ENCODE results near the gene SHB.

SHB gene

DNA sequence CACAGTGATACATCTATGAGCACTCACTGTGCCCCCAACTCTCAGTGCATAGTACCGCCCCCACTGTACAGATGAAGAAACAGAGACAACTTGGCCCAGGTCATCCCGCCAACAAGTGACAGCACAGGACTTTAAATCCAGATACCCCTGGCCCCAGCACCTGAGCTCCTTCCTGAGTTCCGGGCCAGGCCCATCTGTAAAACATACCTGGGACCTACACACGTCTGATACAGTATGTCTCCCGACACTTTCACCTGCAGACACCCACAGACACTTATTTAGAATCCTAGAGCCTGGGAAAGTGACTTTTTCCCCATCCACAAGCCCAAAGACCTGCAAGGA lies 104.3 kb downstream of the SHB start:
- in situ Hi-C loops (cut with HindIII; ENCODE audit: low pct_unique_long_range_greater_than_20kb, low sequenced_read_pairs) = no loop called here
- TF ChIP-seq JUND (IDR thresholded peaks at IDR 0.05; ENCODE audit: low read depth) = no peak
- DNase-seq (ENCODE audit: low read depth in 1 of 2, low spot score in 1 of 2) = no peak

DNA sequence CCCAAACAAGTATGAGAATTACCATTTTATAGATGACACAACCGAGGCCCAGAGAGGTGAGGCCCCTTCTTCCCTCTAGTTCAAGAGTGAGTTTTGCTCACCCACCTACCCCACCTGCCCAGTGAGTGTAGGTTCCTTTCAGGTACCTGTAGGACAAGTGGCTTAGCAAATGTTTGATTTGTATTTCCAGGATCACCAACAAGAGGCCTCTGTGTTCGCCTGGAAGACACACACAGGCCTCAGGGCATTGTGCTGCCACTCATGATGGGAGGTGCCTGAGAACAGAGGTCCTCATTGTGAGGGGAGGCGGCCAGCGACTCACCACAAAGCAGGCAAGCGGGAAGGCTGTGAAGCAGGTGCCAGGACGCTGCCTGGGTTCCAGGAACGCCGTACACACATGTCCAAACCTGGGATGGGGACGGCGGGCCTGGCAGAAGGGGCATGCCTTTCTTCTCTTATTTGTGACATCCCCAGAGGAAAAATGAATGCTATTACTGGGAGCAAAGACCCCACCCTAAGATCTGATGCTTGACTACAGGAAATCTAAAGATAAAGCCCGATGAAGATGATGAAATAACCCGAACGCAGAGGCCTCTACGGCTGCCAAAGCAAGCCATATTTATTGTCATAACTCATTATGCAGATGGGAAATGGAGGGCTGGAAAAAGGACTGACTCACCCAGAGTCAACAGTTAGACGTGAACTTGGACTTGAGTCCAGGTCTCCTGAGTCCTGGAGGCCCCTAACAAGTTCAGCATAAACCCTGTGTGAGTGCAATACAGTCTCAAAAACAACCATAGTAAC lies 104.9 kb downstream of the SHB start:
- in situ Hi-C loops (cut with HindIII; ENCODE audit: low pct_unique_long_range_greater_than_20kb, low sequenced_read_pairs) = no loop called here
- no peak for TF ChIP-seq JUND (IDR thresholded peaks at IDR 0.05; ENCODE audit: low read depth)
- DNase-seq (ENCODE audit: low read depth in 1 of 2, low spot score in 1 of 2) = peak in 1 of 2 experiments; percentile 78

DNA sequence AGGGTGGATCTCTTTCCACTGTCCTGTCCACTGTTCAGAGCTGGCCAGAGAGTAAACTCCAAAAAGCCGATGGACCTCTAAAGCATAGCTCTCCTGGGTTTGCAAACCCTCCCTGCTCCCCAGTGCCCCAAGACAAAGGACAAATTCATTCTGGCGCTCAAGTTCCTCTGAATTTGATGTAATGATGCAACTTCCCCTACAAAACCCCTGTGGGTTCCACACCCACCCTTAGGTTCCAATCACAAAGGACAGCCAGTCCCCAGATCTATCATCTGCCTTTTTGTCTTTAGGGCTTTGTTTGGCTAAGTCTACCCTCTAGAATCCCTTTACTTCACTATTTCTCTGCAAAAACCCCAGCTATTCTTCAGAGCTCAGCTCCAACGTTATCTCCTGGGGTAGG lies 107.7 kb downstream of the SHB start:
- in situ Hi-C loops (cut with HindIII; ENCODE audit: low pct_unique_long_range_greater_than_20kb, low sequenced_read_pairs) = no loop called here
- no peak for TF ChIP-seq JUND (IDR thresholded peaks at IDR 0.05; ENCODE audit: low read depth)
- DNase-seq (ENCODE audit: low read depth in 1 of 2, low spot score in 1 of 2) = no peak

DNA sequence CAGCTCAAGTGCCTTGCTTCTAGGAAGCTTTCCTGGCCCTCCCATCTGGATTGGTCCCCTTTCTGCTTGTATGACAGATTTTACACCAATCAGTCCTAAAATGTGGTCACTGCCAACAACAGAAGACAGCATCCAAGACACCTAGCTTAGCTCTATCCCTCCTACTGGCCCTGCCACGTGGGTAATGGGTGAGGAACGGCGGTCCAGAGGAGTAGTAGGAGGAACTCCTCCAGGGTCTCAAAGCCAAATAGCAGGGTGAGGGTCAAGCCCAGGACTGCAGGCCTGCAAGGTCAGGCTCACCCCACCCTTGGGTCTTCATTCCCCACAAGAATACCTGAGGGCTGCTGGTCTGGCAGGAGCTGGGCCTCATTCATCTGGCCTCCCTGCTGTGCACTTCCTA lies 108.4 kb downstream of the SHB start:
- no peak for TF ChIP-seq JUND (IDR thresholded peaks at IDR 0.05; ENCODE audit: low read depth)
- in situ Hi-C loops (cut with HindIII; ENCODE audit: low pct_unique_long_range_greater_than_20kb, low sequenced_read_pairs) = no loop called here
- no peak for DNase-seq (ENCODE audit: low read depth in 1 of 2, low spot score in 1 of 2)

DNA sequence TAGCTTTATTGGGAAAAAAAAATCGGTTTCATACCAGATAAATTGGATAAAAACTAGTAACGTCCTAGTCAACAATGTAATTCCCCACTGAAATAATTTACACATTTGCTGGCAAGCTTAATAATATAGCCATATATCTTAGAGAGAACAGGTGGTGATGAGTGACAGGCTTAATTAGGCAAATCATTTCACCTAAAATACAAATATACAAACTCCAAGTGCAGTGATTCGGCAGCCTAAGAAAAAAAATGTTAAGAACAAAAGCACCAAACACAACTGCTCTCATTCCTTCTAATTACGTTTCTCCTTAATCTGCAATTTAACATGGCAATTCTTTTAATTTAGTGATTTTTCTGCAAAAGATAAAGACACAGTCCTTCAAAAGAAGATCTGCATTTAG lies 109.1 kb downstream of the SHB start:
- DNase-seq (ENCODE audit: low read depth in 1 of 2, low spot score in 1 of 2) = no peak
- in situ Hi-C loops (cut with HindIII; ENCODE audit: low pct_unique_long_range_greater_than_20kb, low sequenced_read_pairs) = no loop called here
- no peak for TF ChIP-seq JUND (IDR thresholded peaks at IDR 0.05; ENCODE audit: low read depth)

DNA sequence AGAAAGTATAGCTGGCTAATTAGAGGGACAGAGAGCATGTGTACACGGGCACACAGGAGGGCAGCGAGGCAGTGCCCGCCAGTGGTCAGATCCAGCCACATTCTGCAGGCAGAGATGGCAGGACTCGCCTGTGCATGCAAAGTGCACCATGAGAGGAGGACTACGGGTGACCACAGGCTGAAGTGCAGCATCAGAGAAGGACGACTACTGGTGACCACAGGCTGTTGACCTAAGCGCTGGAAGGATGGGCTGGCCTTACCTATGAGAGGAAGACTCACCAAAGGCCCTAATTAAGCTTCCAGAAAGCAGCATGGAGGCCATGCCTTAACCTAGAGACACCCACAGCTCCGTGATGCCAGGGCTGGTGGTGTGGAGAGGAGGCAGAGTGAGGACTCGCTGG lies 110.9 kb downstream of the SHB start:
- DNase-seq (ENCODE audit: low read depth in 1 of 2, low spot score in 1 of 2) = no peak
- in situ Hi-C loops (cut with HindIII; ENCODE audit: low pct_unique_long_range_greater_than_20kb, low sequenced_read_pairs) = no loop called here

DNA sequence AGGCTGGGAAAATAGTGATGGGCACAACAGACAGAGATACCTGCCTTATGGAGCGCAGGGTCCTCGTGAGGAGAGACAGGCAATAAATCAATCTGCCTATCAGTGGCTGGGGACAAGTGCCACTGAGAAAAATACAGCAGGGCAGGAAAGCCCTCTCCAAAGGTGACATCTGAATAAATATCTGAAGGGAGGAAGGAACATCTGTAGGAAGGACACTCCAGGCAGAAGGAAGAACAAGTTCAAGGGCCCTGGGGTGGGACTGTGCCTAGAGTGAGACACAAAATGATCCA lies 111.4 kb downstream of the SHB start:
- no peak for DNase-seq (ENCODE audit: low read depth in 1 of 2, low spot score in 1 of 2)
- TF ChIP-seq JUND (IDR thresholded peaks at IDR 0.05; ENCODE audit: low read depth) = no peak
- in situ Hi-C loops (cut with HindIII; ENCODE audit: low pct_unique_long_range_greater_than_20kb, low sequenced_read_pairs) = no loop called here

More for the DNA sequence above, 110.9 kb downstream of the SHB start:
- TF ChIP-seq JUND (IDR thresholded peaks at IDR 0.05; ENCODE audit: low read depth) = no peak

DNA sequence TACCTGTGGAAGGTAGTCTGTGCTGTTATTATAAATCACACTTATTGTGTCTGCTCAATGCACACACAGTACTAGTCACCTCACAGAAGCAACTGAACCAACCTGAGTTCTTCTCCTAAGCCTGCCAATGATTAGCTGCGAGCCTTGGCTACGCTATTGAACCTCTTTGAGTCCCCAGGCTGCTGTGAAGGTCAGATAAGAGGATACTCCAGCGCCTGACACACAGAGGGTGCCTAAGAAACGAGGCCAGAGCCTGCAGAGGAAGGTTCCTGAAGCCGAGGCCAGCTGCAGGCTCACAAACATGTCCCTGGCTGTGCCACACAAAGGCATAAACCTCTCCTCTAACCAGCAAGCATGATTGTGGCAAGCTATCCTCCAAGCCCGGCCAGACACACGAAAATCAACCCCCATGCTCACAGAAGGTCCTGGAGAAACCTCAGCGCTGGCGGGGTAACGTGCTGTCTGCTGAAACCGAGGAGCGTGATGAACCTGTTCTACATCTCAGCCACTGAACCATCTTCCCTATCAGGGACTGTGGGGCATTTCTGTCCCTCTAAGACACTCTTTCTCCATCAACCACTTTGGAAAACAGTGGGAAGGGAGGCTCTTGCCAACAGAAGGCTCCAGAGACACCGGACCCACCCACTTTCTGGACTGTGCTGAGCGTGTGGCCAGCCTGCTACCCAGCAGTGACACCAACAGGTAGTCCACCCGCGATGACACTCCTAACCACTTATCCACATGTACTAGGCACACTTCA lies 111.9 kb downstream of the SHB start:
- no peak for DNase-seq (ENCODE audit: low read depth in 1 of 2, low spot score in 1 of 2)
- in situ Hi-C loops (cut with HindIII; ENCODE audit: low pct_unique_long_range_greater_than_20kb, low sequenced_read_pairs) = no loop called here
- TF ChIP-seq JUND (IDR thresholded peaks at IDR 0.05; ENCODE audit: low read depth) = no peak

DNA sequence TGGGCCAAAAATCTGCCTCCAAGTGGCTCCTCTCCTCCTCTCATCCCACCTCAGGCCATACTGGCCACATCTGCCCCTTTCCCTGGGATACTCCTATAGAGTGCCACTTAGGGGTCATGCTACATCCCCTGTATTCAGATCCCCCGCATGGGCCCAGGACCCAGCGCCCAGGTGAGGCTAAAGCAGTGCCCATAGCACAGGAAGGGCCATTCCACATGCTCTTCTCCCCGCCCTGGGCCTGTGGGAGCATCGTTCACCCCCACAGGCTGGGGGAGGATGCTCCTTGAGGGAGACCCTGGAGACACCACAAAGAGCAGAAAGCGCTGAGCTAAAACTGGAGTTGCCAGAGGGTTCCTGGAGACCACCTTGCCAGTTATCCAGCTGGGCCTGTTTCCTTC lies 112.6 kb downstream of the SHB start:
- in situ Hi-C loops (cut with HindIII; ENCODE audit: low pct_unique_long_range_greater_than_20kb, low sequenced_read_pairs) = no loop called here
- no peak for DNase-seq (ENCODE audit: low read depth in 1 of 2, low spot score in 1 of 2)

DNA sequence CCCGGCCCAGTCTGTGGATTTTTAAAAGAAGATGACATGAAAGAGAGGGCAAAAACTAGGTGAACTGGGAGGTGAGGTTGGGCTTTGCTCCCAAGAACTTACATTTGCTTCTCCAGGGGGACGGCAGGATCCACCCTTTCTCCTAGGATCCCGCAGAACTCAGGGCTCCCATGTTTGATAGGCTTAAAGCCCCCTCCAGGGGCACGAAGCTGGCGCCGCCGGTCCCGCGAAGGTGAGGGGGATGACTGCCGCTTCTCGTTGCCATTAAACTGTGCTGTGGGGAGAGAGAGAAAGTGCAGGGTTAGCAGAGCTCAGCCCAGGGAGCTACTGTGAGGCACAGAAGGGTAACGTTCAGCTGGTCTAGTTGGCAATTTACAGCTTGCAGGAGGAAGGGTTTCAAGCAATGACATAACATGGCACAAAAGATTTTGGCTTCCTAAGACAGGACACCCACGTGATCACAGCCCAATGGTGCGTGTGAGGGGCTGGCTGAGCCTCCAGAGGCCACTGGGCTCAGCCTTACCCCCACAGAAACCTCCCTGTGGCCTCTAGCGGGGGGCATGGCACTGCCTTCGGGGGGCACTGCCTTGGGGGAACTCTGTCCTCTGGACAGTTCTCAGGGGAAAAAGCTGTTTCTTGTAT lies 113.1 kb downstream of the SHB start:
- TF ChIP-seq JUND (IDR thresholded peaks at IDR 0.05; ENCODE audit: low read depth) = no peak
- in situ Hi-C loops (cut with HindIII; ENCODE audit: low pct_unique_long_range_greater_than_20kb, low sequenced_read_pairs) = no loop called here
- DNase-seq (ENCODE audit: low read depth in 1 of 2, low spot score in 1 of 2) = no peak

More for the DNA sequence above, 112.6 kb downstream of the SHB start:
- no peak for TF ChIP-seq JUND (IDR thresholded peaks at IDR 0.05; ENCODE audit: low read depth)

DNA sequence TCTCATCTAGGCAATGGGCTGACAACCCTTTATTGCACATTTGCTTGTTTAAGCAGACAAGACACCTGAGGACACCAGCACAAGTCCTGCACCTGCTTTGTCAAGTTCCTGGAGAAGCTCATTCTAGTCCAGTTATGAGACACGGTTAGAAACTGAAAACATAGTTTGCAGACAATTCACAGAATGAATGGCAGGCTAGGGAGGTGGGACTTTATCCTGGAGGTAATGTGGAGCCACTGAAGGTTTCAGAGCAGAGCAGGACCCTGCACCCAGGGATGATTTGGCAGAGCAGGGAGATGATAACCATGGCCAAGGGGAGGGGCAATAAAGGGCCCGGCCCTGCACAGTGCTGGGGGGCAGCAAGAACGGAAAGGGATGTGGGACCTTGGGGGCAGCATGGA lies 114.4 kb downstream of the SHB start:
- DNase-seq (ENCODE audit: low read depth in 1 of 2, low spot score in 1 of 2) = no peak
- in situ Hi-C loops (cut with HindIII; ENCODE audit: low pct_unique_long_range_greater_than_20kb, low sequenced_read_pairs) = no loop called here
- TF ChIP-seq JUND (IDR thresholded peaks at IDR 0.05; ENCODE audit: low read depth) = no peak

DNA sequence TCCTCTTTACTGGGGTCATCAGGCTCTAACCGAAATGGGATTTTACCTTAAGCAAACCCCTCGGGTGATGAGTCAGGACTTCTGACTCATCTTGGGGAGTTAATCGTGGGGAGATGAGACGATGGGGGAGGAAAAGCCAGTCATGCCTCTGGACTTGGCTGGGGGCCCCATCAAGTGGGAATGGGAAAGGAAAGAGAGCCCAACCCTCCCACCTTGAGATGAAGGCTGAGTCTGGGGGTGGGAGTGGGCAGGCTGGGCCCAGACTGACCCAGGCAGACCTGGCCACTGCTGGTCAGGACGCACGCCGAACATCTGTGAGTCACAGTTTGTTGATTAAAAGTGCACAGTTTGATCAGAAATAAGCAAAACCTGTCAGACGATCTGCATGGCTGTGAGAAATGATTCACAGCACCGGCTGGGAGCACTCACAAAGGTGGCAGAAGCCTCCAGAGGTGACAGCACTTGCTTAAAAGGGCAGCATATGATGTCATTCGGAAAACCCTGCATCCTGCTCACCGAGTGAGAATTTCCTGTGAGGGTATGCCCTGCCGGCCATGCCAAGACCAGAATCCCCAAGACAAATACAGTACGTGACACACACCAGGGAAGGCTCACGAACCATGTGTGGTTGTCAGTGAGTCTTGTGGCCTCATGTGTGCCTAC lies 115.1 kb downstream of the SHB start:
- no peak for DNase-seq (ENCODE audit: low read depth in 1 of 2, low spot score in 1 of 2)
- TF ChIP-seq JUND (IDR thresholded peaks at IDR 0.05; ENCODE audit: low read depth) = no peak
- in situ Hi-C loops (cut with HindIII; ENCODE audit: low pct_unique_long_range_greater_than_20kb, low sequenced_read_pairs) = no loop called here
